Hepatic stellate cell (primary cell): Measurements from ENCODE around the gene VAMP3.
A peak's percentile ranks its signal among the peaks of the same experiment; 100 is the strongest.

Experiments
- DNase-seq: peaks from one replicate; pipeline ENCODE4 v3.0.0; 2011; ENCODE audit warnings: low spot score

The VAMP3 gene

GRCh38 chr1:7770997-7771822 lies at the start of gene VAMP3:
Gene VAMP3, plus strand, starts transcription at chr1:7771296. Its CDS starts 88 bp downstream, at chr1:7771384.
- DNase-seq: peak; percentile 92

DNA sequence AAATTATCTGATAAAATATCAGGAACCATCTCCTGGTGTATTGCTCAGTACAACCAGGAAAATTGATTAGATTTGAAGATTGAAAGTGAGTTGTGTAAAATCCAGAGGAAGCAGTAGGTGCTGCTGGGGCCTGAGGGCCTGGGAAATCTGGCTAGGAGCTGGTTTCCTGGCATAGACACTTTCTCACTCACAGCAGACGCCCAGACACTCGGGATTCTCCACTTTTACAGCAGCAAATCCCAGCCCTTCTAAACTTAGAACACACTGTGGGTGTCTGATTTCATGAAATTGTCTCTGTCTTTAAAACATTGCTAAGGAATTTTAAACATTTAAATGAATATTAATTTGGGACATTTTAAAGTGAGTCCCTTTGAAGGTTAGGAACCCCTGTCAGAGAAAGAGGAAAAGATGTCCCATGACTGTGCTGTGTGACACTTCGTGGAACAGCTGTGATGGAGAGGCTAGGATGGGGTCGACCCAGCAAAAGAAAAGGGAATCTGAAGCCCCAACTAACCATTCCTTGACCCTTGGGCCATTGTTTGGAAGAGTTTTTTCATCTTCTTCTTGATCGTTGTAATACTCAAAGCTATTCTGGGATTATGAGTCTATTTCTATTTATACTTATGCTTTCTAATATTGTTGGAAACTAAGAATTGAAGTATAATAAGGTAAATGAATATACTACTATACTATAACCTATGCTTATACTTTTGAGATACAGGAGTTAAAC lies 49.0 kb upstream of the VAMP3 start:
- no peak for DNase-seq

GRCh38 chr1:7722670-7723012 lies 48.5 kb upstream of the VAMP3 start:
- DNase-seq: no peak

- DNase-seq: no peak
Observed at GRCh38 chr1:7726623-7727022, 44.5 kb upstream of the VAMP3 start.

DNA sequence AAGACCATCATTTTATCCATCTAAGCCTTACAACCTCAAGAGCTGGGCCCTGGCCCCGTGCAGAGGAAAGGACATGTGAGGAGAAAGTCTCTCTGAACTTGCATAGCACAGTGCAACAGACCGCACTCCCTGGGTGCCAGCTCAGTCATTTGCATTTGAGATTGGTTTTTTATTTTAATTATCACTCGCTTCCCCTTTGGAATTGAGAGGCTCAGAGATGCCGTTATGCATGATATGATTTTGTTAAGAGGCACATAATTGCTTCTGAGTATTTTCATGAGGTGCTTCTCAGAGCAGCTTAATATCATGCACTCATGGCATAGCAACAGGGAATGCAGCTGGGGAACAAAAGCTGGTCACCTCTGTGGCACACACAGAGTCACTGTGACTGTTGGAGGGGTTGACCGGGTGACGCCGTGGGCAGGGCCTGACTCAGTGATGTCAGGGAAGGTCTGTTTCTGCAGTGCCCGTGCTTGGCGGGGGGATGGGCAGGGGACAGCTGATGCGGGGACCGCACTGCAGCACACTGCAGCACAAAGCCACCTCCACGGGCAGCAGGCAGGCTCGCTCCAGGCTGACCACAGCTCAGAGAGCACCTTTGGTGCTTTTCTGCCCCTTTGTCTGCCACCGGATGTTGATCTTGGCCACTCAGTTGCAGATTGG lies 43.2 kb upstream of the VAMP3 start:
- DNase-seq: no peak

- DNase-seq: no peak
Observed at GRCh38 chr1:7729761-7730160, 41.3 kb upstream of the VAMP3 start.

GRCh38 chr1:7732331-7732730 lies 38.8 kb upstream of the VAMP3 start:
- no peak for DNase-seq

DNA sequence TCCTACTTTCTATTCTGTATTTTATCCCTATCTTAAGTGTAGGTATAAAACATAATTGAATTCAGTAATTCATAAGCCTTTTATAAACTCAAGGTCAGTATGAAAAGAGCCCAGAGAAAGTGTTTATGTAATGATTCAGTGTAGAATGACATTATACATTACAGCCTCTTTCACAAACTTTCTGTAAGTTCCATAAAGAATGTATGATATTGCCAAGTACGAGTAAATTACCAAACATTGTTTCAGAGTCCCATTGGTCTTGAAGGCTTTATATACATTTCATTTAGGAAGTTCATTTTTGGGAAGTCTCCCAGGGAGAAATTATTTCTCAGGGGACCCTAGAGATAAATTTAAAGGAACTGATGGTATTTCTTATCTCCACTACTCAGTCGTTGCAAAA lies 37.8 kb upstream of the VAMP3 start:
- DNase-seq: no peak

DNA sequence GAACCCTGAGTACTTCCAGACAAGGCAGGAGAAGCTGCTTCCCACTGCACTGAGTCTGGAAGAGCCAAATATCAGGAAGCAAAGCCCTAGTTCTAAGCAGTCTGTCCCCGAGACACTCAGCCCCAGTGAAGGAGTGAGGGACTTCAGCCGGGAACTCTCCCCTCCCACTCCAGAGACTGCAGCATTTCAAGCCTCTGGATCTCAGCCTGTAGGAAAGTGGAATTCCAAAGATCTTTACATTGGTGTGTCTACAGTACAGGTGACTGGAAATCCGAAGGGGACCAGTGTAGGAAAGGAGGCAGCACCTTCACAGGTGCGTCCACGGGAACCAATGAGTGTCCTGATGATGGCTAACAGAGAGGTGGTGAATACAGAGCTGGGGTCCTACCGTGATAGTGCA lies 33.1 kb upstream of the VAMP3 start:
- no peak for DNase-seq

- no peak for DNase-seq
Observed at GRCh38 chr1:7743346-7743745, 27.8 kb upstream of the VAMP3 start.

DNA sequence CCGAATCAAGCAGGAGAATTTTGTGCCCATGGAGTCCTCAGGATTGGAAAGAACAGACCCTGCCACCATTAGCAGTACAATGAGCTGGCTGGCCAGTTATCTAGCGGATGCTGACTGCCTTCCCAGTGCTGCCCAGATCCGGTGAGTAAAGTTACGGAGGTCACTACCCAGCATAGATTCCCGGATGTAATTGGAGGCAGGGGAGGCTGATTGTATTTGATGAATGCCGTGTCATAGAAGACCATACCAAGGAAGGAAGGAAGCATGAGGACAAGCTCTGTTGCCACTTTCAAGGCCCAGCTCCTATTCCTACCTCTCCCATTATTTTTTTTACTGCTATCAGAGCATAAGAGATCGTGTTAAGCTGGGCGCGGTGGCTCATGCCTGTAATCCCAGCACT lies 26.2 kb upstream of the VAMP3 start:
- no peak for DNase-seq

DNA sequence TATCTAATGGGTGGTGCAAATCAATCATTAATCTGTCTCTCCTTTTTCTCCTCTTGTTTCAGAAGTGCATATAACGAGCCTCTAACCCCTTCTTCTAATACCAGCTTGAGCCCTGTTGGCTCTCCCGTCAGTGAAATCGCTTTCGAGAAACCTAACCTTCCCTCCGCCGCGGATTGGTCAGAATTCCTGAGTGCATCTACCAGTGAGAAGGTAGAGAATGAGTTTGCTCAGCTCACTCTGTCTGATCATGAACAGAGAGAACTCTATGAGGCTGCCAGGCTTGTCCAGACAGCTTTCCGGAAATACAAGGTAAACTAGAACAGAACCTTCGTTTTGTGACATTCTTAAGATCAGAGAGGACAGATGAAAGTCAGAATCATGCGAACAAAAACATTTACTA lies 25.3 kb upstream of the VAMP3 start:
- DNase-seq: no peak

- DNase-seq: no peak
Observed at GRCh38 chr1:7747605-7748004, 23.5 kb upstream of the VAMP3 start.

GRCh38 chr1:7749126-7749525 lies 22.0 kb upstream of the VAMP3 start:
- no peak for DNase-seq

GRCh38 chr1:7751174-7751573 lies 19.9 kb upstream of the VAMP3 start:
- DNase-seq: no peak

DNA sequence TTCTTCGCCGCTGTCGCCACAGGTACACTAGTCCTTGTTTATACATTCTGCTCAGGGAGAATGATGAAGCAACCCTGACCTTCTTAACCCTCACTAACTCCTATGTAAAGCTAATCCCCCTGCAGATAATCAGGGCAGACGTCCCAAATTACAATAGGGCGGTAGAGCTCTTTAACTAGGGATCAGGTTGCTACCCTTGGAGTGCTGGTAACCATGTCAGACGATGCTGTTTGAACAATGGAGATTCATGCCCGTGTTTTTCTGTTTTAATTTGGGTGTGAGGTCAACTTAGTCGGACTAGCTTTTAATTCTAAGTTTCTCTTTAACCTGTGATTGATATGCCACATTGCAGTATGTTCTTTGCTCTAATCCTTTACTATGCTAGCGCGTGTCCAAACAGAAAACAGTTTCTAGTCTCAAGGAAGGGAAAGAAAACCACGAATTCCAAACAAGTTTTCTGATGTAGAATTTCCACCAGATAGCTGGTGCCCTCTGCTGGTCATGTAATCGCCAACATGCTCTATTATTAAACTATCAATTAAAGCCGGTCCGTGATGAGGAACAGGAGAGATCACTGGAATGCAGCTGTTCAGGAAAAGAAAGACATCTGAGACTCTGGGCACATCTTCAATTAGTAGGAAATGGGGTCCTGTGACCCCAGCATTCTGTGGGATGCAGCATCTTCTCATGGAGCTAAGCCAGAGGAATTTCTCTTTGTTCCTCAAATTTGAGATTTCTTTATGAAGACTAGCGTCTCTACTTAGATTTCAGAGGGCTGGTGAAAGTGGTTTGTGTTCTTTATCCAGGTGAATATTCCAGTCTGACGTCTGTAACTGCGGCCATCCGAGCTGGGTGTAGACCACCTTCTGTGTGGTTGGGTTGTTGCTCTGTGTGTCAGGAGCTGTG lies 18.3 kb upstream of the VAMP3 start:
- DNase-seq: peak; percentile 31

GRCh38 chr1:7753641-7754040 lies 17.5 kb upstream of the VAMP3 start:
- DNase-seq: no peak

DNA sequence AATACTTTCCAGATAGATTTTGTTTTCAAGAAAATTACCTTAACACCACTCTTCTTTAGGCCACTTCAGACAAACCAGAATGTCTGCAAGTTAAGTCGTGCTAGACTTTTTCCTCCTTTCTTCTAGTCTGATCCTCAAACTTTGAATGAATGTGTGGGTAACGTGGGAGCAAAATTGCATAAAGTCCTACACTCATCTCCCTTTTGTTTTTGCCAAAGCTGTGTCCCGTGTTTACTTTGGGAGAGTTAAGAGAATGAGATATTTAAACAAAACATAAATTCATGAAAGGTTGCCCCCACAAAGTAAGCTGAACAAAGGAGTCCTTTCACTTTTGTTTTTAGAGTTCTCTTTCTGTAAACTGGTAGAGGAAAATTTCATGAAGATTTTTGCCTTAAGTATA lies 16.9 kb upstream of the VAMP3 start:
- DNase-seq: no peak

DNA sequence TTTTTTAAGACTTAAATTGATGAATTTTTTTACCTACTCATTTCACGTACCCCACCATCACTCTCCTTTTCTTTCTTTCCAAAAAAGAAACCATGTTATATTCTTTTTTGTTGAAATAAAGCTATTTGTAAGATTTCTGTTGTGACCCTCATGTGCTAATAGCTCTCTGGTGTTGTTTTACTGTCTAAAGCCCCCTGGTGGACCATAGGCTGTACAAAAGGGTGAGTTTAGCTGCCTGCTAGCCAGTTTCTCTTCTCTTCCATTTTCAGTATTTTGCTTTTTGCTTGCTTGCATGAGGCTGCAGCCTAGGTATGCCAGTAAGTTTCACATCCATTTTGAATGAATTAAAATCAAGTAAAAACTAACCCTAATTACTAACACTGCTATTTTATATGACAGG lies 15.6 kb upstream of the VAMP3 start:
- DNase-seq: peak; percentile 14

DNA sequence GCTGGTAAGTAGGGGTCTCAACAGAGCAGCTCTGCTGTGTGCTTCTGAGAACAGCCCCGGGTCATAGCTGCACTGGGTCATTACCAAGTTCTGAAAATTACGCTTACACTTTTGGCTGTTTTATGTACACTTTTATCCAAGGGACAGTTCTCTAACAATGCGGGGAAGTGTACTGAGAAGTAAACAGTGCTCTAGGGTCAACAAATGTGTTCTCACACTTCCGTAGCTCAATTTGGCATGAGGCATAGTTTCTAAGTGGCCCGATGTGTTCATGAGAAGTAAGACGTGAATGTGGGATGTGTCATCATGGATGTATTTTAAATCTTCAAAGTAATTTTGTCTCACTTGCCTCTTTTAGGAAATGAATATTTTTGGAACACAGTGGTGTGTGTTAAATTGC lies 10.9 kb upstream of the VAMP3 start:
- no peak for DNase-seq

GRCh38 chr1:7761103-7761502 lies 10.0 kb upstream of the VAMP3 start:
- DNase-seq: no peak

GRCh38 chr1:7767176-7767575 lies 3.9 kb upstream of the VAMP3 start:
- no peak for DNase-seq
